NT2/D1 (cell line): ENCODE measurements around the gene MSH5.

ENCODE experiments used
- SUZ12 ChIP-seq: IDR thresholded peaks from 2 replicates; pipeline ENCODE4 v1.6.1; 2011; ENCODE audit not compliant: insufficient read length, insufficient read depth; ENCODE audit errors: extremely low read depth
- YY1 ChIP-seq: IDR thresholded peaks from 2 replicates; pipeline ENCODE4 v1.6.1; 2011; ENCODE audit not compliant: insufficient read length, insufficient read depth
- ZNF274 ChIP-seq: IDR thresholded peaks from 2 replicates; pipeline ENCODE4 v1.6.1; 2011; ENCODE audit warnings: mild to moderate bottlenecking, low read depth, low read length

DNA sequence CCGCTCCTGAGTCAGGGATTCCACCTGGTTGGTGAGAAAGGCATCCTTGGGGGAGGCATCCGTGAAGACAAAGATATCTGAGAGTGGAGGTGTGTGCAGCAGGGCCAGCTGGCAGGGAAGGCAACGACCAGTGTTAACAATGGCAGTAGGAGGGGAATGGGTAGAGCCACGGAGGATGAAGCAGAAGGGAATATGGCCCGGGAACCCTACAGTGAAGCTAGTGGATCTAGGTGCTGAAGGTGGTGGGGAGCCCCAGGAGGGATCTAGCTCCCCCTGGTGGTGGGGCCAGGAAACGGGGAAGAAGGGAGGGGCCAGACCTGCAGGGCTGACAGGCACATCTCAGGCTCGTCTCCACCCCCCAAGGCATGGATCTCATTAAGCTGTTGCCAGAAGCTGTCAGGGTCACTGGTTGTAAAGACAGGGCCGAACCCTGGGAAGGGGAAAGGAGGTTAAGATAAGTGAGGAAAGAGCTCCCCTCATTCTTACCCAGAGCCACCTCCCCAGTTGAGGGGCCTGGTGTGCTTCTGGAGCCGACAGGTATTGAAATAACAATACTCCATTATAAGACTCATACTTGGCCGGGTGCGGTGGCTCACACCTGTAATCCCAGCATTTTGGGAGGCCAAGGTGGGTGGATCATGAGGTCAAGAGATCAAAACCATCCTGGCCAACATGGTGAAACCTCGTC lies 30.0 kb downstream of the MSH5 start:
- TF ChIP-seq ZNF274 = no peak
- TF ChIP-seq YY1 = no peak
- no peak for TF ChIP-seq SUZ12
